Measurements from ENCODE around the gene GOLGA6L9. TPM values are rescaled to one million over a fixed set of nuclear protein-coding genes. Genes with fewer than 3 reads are reported as not detected.
"Not testable (repeated sequence)": the region's sequence is repeated elsewhere in the genome, so short reads cannot be mapped to it uniquely, and the experiment has no call there.

GOLGA6L9 gene, protein sequence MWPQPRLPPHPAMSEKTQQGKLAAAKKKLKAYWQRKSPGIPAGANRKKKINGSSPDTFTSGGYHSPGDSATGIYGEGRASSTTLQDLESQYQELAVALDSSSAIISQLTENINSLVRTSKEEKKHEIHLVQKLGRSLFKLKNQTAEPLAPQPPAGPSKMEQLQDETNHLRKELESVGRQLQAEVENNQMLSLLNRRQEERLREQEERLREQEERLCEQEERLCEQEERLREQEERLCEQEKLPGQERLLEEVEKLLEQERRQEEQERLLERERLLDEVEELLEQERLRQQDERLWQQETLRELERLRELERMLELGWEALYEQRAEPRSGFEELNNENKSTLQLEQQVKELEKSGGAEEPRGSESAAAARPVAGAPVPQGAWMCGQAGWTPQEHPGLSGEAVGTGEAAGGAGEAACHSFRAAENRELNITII
- total RNA-seq, result 1 to 10 TPM; 1.0 to 1.6 (median 1.1) TPM

DNA sequence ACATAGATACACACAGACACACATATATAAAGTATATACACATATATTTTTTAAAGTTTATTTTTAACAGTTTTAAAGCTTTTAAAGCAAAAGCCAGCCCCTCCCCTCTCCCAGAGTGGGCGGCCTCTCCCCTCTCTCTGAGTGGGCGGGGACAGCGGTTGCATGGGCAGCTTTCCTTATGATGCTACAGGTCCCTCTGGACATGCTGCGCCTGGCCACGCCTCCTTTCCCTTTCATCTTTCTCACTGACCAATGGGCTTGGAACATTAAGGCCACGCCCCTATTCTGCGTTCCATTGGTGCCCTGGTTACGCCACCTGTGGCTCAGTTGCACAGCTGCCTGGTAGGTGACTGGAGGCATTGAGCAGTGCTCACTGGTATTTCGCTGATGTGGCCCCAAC, at the start of gene GOLGA6L9:
GOLGA6L9 (plus strand) TSS at position 124 of the 400 bp plus-strand sequence; CDS start at position 388, 264 bp downstream.
- H3K36me3 Mint-ChIP-seq (ENCODE audit: insufficient read depth); H3K9me3 Mint-ChIP-seq; H3K4me1 Mint-ChIP-seq (ENCODE audit: low read depth); H3K27me3 Mint-ChIP-seq (ENCODE audit: low read depth); ATAC-seq; H3K4me3 Mint-ChIP-seq; DNase-seq: not testable (repeated sequence)

DNA sequence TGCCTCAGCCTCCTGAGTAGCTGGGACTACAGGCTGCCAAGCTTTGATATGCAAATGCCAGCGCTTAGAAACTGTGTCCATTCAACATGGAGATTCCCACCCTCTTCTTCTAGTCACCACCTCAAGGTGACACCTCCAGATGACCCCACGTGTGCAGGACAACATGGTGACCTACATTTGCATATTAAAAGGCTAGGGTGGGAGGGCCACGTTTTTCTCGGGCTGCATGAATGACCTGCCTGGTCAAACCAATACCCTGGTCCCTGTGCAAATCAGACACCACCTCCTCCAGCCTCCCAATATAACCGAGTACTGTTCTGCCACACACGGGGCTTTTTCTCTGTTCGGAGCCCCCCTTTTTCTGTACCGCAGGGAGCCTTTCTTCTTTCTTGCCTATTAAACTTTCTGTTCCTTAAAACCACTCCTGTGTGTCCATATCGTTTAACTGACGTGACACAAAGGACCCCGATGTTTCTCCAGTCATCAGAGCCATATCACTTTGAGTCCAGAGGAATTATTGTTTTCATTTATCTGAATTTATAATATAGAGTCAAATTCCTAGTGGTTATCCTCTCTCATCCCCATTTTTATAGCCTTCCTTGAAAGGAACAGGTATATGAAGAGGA, 48.2 kb upstream of the GOLGA6L9 start:
- not testable (repeated sequence) for DNase-seq; H3K4me1 Mint-ChIP-seq (ENCODE audit: low read depth); H3K9me3 Mint-ChIP-seq; H3K27me3 Mint-ChIP-seq (ENCODE audit: low read depth); ATAC-seq; H3K36me3 Mint-ChIP-seq (ENCODE audit: insufficient read depth); H3K4me3 Mint-ChIP-seq

DNA sequence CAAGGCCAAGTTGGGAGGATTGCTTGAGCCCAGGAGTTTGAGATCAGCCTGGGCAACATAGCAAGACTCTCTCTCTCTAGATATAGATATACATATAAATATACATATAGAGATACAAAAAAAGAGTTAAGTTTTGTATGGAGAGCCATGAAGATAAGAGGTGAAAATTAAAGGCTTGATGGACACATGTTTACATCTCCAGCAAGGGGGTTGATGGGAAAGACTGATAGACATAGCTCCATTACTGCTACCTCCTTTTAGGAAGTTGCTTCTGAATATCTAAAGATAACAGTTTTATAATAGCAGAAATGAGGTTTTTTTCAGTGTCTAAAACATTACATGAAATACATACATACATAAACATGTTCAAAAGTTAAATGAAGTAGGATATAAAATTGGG, 42.4 kb upstream of the GOLGA6L9 start:
- not testable (repeated sequence) for DNase-seq; H3K4me1 Mint-ChIP-seq (ENCODE audit: low read depth); ATAC-seq; H3K4me3 Mint-ChIP-seq; H3K9me3 Mint-ChIP-seq; H3K27me3 Mint-ChIP-seq (ENCODE audit: low read depth); H3K36me3 Mint-ChIP-seq (ENCODE audit: insufficient read depth)

DNA sequence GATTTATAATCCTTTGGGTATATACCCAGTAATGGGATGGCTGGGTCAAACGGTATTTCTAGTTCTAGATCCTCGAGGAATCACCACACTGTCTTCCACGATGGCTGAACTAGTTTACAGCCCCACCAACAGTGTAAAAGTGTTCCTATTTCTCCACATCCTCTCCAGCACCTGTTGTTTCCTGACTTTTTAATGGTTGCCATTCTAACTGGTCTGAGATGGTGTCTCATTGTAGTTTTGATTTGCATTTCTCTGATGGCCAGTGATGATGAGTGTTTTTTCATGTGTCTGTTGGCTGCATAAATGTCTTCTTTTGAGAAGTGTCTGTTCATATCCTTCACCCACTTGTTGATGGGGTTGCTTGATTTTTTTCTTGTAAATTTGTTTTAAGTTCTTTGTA, 39.5 kb upstream of the GOLGA6L9 start:
- not testable (repeated sequence) for H3K36me3 Mint-ChIP-seq (ENCODE audit: insufficient read depth); H3K4me1 Mint-ChIP-seq (ENCODE audit: low read depth); ATAC-seq; H3K27me3 Mint-ChIP-seq (ENCODE audit: low read depth); DNase-seq; H3K9me3 Mint-ChIP-seq; H3K4me3 Mint-ChIP-seq

DNA sequence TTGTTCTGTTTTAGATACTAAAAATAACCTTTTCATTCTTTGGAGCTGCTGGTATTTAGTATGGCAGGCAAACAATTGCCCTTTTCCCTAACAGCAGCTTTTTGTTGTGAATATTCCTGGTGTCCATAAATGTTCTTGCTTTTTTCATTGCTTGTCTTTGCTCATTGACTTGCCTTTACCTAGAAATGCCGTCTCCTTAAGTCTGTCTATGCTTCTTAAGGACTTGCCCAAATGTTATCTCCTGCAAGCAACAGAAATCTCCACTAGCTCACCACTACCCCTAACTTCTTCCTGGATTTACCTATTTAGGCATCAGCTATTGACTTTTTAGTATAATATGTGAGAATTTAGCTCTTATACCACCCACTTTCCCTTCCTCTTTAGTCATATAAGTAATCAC, 37.5 kb upstream of the GOLGA6L9 start:
- H3K27me3 Mint-ChIP-seq (ENCODE audit: low read depth); H3K36me3 Mint-ChIP-seq (ENCODE audit: insufficient read depth); H3K9me3 Mint-ChIP-seq; DNase-seq; H3K4me3 Mint-ChIP-seq; ATAC-seq; H3K4me1 Mint-ChIP-seq (ENCODE audit: low read depth): not testable (repeated sequence)

DNA sequence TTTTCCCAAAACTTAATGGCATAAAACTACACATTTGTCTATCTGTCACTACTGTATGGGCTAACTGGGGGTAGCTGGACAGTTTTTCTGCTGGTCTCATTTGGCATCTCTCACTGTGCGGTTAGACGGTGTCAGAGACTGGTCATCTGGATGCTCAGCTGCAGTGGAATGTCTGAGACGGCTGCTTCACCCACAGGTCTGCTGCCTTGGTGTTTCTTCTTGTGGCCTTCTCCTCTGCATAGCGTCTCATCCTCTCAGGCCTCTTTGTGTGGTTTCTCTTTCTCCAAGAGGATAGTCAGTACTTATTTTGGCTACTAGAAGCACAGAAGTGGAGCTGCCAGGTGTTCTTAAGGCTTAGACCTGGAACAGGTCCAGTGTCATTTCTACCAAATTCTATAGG, 35.9 kb upstream of the GOLGA6L9 start:
- Mint-ChIP-seq H3K27me3 (ENCODE audit: low read depth) (no peaks in the 10 kb centered on the region), H3K4me1 (ENCODE audit: low read depth) (peaks cover 3% of the 10 kb centered on the region), H3K9me3 (no peaks in the 10 kb centered on the region), H3K4me3 (no peak overlapping the region), H3K36me3 (ENCODE audit: insufficient read depth) (no peaks in the 10 kb centered on the region)
- ATAC-seq (no peak), DNase-seq (no peak)

DNA sequence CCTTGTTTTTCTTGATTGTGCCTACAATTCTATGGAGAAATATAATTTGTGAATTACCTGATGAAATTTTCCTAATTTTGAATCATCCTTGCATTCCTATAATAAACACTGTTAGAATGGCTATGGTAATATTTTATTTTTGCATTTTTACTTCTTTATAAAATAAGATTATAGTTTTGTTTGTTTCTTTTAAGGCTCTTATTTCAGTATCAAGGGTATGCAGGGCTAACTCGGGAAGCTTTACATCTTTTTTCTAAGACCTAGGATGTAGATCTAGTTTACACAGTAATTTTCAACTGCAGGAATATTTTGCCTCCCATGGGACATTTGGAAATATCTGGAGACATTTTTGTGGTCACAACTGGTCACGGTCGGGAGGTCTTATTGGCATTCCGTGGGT, 33.8 kb upstream of the GOLGA6L9 start:
- not testable (repeated sequence) for H3K9me3 Mint-ChIP-seq; H3K4me3 Mint-ChIP-seq; H3K4me1 Mint-ChIP-seq (ENCODE audit: low read depth); H3K27me3 Mint-ChIP-seq (ENCODE audit: low read depth); ATAC-seq; DNase-seq; H3K36me3 Mint-ChIP-seq (ENCODE audit: insufficient read depth)

DNA sequence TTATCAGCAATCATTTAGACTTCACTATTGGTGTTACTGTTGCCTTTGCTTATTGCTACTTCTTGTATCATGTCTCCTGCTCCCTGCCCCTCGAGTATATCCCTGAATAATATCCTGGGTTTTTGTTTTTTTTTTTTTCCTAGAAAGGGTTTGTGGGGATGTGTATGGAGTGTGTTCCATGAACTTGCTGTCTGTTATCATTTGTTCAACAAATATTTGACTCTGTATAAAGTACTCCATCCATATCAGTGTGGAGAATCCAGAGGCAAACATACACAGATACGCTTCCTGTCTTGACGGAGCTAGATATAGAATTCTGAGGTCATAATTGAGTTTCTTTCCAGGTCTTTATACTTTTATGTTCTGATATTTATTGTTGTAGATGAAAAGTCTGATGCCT, 31.8 kb upstream of the GOLGA6L9 start:
- no peaks in the 10 kb centered on the region for H3K9me3 Mint-ChIP-seq
- no peak for DNase-seq
- no peak overlapping the region for H3K4me3 Mint-ChIP-seq
- H3K27me3 Mint-ChIP-seq (ENCODE audit: low read depth), result no peaks in the 10 kb centered on the region
- H3K4me1 Mint-ChIP-seq (ENCODE audit: low read depth), result peaks cover 2% of the 10 kb centered on the region
- no peak for ATAC-seq
- peaks cover 1% of the 10 kb centered on the region for H3K36me3 Mint-ChIP-seq (ENCODE audit: insufficient read depth)

DNA sequence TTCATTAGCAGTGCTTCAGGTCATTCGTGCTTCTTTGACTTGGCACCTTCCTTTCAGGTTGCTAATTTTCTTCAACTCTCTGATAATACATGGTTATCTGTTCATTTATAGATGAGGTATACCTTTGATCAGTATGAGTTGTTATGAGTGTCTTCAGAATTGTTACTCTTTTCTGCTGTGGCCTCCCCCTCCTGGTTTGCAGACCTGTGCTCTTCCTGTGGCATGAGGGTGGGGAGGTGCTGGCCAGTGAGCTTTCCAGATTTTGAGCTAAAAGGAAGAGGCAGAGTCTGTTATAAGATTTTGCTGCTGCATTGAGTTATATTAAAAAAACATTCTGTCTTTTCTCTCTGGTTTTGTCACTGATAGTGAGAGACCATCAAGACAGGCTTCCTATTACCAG, 30.8 kb upstream of the GOLGA6L9 start:
- Mint-ChIP-seq H3K4me3 (no peak overlapping the region), H3K27me3 (ENCODE audit: low read depth) (no peaks in the 10 kb centered on the region), H3K9me3 (no peaks in the 10 kb centered on the region), H3K36me3 (ENCODE audit: insufficient read depth) (peaks cover 1% of the 10 kb centered on the region), H3K4me1 (ENCODE audit: low read depth) (peaks cover 2% of the 10 kb centered on the region)
- no peak for ATAC-seq
- no peak for DNase-seq

DNA sequence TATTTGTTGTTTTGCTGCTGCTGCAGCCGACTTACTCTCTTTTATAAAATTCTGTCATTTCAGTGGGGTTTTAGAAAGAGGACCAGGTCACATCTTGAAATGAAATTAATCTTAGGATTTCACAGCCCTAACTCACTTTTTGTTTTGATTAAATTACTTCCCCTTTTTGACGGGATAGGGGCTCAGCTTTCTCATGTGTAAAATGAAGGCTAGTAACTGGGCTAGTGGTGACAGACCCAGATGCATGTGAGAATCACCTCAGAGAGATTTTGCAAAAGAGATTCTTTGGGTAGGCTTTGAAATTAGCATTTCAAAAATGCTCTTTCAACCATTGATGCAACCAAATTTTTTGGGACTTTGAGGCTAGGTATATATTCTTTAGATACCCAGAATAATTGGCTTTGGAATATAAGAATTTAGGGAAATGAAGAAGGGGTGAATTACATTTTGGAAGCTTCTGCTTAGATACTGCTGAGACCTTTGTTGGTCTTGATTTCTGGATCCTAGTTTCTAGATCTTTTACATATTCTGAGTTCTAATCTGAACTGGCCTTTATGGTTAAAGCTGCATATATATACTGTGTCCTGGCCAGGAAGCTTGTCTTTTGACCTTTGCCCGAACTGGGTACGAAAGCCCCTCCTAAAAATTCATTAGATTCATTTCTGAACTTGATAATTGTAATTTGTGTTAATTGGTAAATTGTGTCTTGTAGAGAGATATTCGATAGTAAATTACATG, 30.1 kb upstream of the GOLGA6L9 start:
- H3K27me3 Mint-ChIP-seq (ENCODE audit: low read depth), result not testable (repeated sequence)

DNA sequence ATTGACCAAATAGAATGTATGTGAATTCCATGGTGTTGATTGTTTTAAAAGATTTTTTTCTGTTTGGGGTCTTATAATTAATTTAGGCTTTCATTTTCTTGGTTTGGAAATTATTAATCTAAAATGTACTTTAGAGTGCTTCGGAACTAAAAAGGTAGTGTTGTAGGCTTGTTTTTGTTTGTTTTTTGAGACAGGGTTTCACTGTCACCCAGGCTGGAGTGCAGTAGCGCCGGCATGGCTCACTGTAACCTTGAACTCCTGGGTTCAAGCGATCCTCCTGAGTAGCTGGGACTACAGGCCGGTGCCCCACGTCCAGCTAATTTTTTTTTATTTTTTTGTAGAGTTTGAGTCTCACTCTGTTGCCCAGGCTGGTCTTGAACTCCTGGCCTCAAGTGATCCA, 27.7 kb upstream of the GOLGA6L9 start:
- H3K4me3 Mint-ChIP-seq; H3K36me3 Mint-ChIP-seq (ENCODE audit: insufficient read depth); DNase-seq; H3K4me1 Mint-ChIP-seq (ENCODE audit: low read depth); ATAC-seq; H3K9me3 Mint-ChIP-seq; H3K27me3 Mint-ChIP-seq (ENCODE audit: low read depth): not testable (repeated sequence)

More for the DNA sequence above, 30.1 kb upstream of the GOLGA6L9 start:
- H3K9me3 Mint-ChIP-seq; ATAC-seq; DNase-seq; H3K36me3 Mint-ChIP-seq (ENCODE audit: insufficient read depth); H3K4me3 Mint-ChIP-seq; H3K4me1 Mint-ChIP-seq (ENCODE audit: low read depth): not testable (repeated sequence)

DNA sequence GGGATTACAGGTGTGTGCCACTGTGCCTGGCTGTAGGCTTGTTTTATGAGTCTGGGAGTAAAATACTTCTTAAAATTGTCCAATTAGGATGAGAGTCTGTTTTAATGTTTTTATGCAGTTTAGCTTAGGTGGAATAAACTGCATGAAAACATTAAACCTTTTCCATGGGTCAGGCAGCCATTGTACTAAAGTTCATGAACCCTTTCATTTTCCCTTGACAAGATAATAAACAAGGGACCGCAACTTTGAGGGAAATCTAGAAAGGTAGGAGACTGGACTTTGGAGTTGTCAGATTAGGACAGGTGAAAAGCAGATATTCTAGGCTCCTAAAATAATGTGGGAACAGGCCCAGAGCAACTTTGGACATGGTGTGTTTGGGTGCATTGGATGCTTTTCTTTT, 27.3 kb upstream of the GOLGA6L9 start:
- not testable (repeated sequence) for H3K27me3 Mint-ChIP-seq (ENCODE audit: low read depth); ATAC-seq; H3K36me3 Mint-ChIP-seq (ENCODE audit: insufficient read depth); H3K4me3 Mint-ChIP-seq; H3K9me3 Mint-ChIP-seq; DNase-seq; H3K4me1 Mint-ChIP-seq (ENCODE audit: low read depth)

DNA sequence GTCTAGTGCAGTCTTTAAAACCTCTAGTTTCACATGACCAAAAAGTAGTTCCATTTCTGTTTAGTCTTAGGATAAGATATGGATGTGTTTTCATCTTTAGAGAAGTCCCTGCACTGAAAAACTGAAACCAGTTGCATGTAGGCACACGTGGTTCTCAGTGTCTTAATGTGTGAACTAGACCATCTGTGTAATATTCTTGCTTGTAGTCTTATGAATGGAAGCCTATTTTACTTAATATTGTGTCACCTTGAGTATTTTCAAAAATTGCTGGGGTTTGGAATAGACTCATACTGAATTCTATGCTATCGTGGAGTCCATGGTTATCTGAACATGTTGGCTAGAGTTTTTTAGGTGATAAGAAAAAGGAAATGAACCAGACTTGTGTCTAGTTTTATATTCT, 23.4 kb upstream of the GOLGA6L9 start:
- H3K4me3 Mint-ChIP-seq; DNase-seq; ATAC-seq; H3K27me3 Mint-ChIP-seq (ENCODE audit: low read depth); H3K4me1 Mint-ChIP-seq (ENCODE audit: low read depth); H3K9me3 Mint-ChIP-seq: not testable (repeated sequence)
- peaks cover 18% of the 10 kb centered on the region for H3K36me3 Mint-ChIP-seq (ENCODE audit: insufficient read depth)

DNA sequence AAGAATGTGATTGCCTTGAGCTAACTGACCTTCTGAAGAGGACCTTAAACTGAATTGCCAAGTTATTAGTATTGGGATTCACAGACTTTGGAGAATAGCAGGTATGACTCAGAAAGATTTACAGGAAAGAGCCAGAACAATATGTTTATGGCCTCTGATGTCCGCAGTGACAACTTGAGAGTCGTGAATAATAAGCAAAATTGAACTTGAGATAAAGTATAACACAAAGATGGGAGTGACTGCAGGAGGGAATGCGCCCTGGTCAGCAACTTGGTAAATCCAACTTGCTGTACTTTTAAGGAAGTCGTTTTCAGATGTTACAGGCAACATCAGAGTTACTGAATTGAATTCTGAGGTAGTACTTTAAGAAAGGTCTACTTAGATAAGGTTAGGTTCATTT, 19.3 kb upstream of the GOLGA6L9 start:
- H3K9me3 Mint-ChIP-seq; H3K27me3 Mint-ChIP-seq (ENCODE audit: low read depth); ATAC-seq; H3K4me1 Mint-ChIP-seq (ENCODE audit: low read depth); H3K4me3 Mint-ChIP-seq; DNase-seq: not testable (repeated sequence)
- peaks cover 10% of the 10 kb centered on the region for H3K36me3 Mint-ChIP-seq (ENCODE audit: insufficient read depth)
